Measurements from ENCODE around the gene OSBPL6.

The OSBPL6 gene

GRCh38 chr2:178187861-178188260, 6.5 kb upstream of the OSBPL6 start:
- H3K79me2 ChIP-seq (ENCODE audit: insufficient read depth, low read length) = no peaks in the 10 kb centered on the region
- no peak overlapping the region for H3K9ac ChIP-seq (ENCODE audit: low read depth, low read length)
- no peak overlapping the region for H3K4me3 ChIP-seq (ENCODE audit: low read depth in 1 of 2, low read length in 2 of 2)
- H3K4me2 ChIP-seq (ENCODE audit: insufficient read depth, low read length) = no peak overlapping the region
- no peak overlapping the region for H2AFZ ChIP-seq (ENCODE audit: low read depth, low read length)
- DNase-seq (no peak), ATAC-seq (ENCODE audit: insufficient read depth, low read depth) (no peak)
- H3K9me3 ChIP-seq (ENCODE audit: insufficient read depth, low read length, severe bottlenecking) = no peaks in the 10 kb centered on the region
- TF ChIP-seq, protein P1, sequence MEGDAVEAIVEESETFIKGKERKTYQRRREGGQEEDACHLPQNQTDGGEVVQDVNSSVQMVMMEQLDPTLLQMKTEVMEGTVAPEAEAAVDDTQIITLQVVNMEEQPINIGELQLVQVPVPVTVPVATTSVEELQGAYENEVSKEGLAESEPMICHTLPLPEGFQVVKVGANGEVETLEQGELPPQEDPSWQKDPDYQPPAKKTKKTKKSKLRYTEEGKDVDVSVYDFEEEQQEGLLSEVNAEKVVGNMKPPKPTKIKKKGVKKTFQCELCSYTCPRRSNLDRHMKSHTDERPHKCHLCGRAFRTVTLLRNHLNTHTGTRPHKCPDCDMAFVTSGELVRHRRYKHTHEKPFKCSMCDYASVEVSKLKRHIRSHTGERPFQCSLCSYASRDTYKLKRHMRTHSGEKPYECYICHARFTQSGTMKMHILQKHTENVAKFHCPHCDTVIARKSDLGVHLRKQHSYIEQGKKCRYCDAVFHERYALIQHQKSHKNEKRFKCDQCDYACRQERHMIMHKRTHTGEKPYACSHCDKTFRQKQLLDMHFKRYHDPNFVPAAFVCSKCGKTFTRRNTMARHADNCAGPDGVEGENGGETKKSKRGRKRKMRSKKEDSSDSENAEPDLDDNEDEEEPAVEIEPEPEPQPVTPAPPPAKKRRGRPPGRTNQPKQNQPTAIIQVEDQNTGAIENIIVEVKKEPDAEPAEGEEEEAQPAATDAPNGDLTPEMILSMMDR (IDR thresholded peaks at IDR 0.05; ENCODE audit: borderline replicate concordance, extremely low read depth, low read length, poor library complexity, severe bottlenecking) = no peak
- no peak for TF ChIP-seq EZH2 (IDR thresholded peaks at IDR 0.05; ENCODE audit: borderline replicate concordance, low read depth, low read length, severe bottlenecking)
- no peaks in the 10 kb centered on the region for H4K20me1 ChIP-seq (ENCODE audit: insufficient read depth, low read length)
- no peaks in the 10 kb centered on the region for H3K36me3 ChIP-seq (ENCODE audit: insufficient read depth, low read length)
- H3K27me3 ChIP-seq (ENCODE audit: insufficient read depth, low read length, poor library complexity) = no peaks in the 10 kb centered on the region
- H3K4me1 ChIP-seq (ENCODE audit: insufficient read depth, low read length) = no peaks in the 10 kb centered on the region
- no peak overlapping the region for H3K27ac ChIP-seq (ENCODE audit: low read length)

- Histone ChIP-seq H3K4me3 (ENCODE audit: low read depth in 1 of 2, low read length in 2 of 2) (no peak overlapping the region), H3K36me3 (ENCODE audit: insufficient read depth, low read length) (no peaks in the 10 kb centered on the region), H3K9ac (ENCODE audit: low read depth, low read length) (no peak overlapping the region), H3K4me1 (ENCODE audit: insufficient read depth, low read length) (no peaks in the 10 kb centered on the region), H4K20me1 (ENCODE audit: insufficient read depth, low read length) (no peaks in the 10 kb centered on the region), H2AFZ (ENCODE audit: low read depth, low read length) (no peak overlapping the region), H3K9me3 (ENCODE audit: insufficient read depth, low read length, severe bottlenecking) (no peaks in the 10 kb centered on the region), H3K27me3 (ENCODE audit: insufficient read depth, low read length, poor library complexity) (no peaks in the 10 kb centered on the region), H3K27ac (ENCODE audit: low read length) (no peak overlapping the region), H3K4me2 (ENCODE audit: insufficient read depth, low read length) (no peak overlapping the region), H3K79me2 (ENCODE audit: insufficient read depth, low read length) (no peaks in the 10 kb centered on the region)
- DNase-seq (no peak), ATAC-seq (ENCODE audit: insufficient read depth, low read depth) (no peak)
- no peak for TF ChIP-seq EZH2 (IDR thresholded peaks at IDR 0.05; ENCODE audit: borderline replicate concordance, low read depth, low read length, severe bottlenecking)
- TF ChIP-seq, protein P1 (IDR thresholded peaks at IDR 0.05; ENCODE audit: borderline replicate concordance, extremely low read depth, low read length, poor library complexity, severe bottlenecking) = no peak
Measured at GRCh38 chr2:178188466-178188865, 5.8 kb upstream of the OSBPL6 start.

GRCh38 chr2:178191004-178191508, 3.3 kb upstream of the OSBPL6 start:
- no peak overlapping the region for H2AFZ ChIP-seq (ENCODE audit: low read depth, low read length)

More at GRCh38 chr2:178191004-178191508, 3.3 kb upstream of the OSBPL6 start:
- Histone ChIP-seq H3K9ac (ENCODE audit: low read depth, low read length) (no peak overlapping the region), H3K4me1 (ENCODE audit: insufficient read depth, low read length) (no peaks in the 10 kb centered on the region), H3K27me3 (ENCODE audit: insufficient read depth, low read length, poor library complexity) (no peaks in the 10 kb centered on the region), H4K20me1 (ENCODE audit: insufficient read depth, low read length) (no peaks in the 10 kb centered on the region), H3K27ac (ENCODE audit: low read length) (no peak overlapping the region), H3K79me2 (ENCODE audit: insufficient read depth, low read length) (no peaks in the 10 kb centered on the region), H3K9me3 (ENCODE audit: insufficient read depth, low read length, severe bottlenecking) (no peaks in the 10 kb centered on the region), H3K36me3 (ENCODE audit: insufficient read depth, low read length) (no peaks in the 10 kb centered on the region), H3K4me3 (ENCODE audit: low read depth in 1 of 2, low read length in 2 of 2) (no peak overlapping the region), H3K4me2 (ENCODE audit: insufficient read depth, low read length) (no peak overlapping the region)
- DNase-seq = no peak
- ATAC-seq (ENCODE audit: insufficient read depth, low read depth) = no peak
- TF ChIP-seq EZH2 (IDR thresholded peaks at IDR 0.05; ENCODE audit: borderline replicate concordance, low read depth, low read length, severe bottlenecking) = no peak
- TF ChIP-seq, protein P1 (IDR thresholded peaks at IDR 0.05; ENCODE audit: borderline replicate concordance, extremely low read depth, low read length, poor library complexity, severe bottlenecking) = no peak
